GM12875 (cell line): ENCODE results near the gene SEMA3E.
A peak's percentile ranks its signal among the peaks of the same experiment; 100 is the strongest.

ENCODE experiments used
- H3K4me3 ChIP-seq: one replicate; pipeline ENCODE4 v1.5.1; 2011; ENCODE audit warnings: low read depth, low read length, control low read depth
- TF ChIP-seq, protein P1 (sequence below): IDR thresholded peaks from 2 replicates; pipeline ENCODE4 v1.5.1; 2011; ENCODE audit warnings: low read depth, mild to moderate bottlenecking, control low read depth, inconsistent platforms, low read length, moderate library complexity, borderline replicate concordance; ENCODE audit not compliant: insufficient read depth

Gene SEMA3E

DNA sequence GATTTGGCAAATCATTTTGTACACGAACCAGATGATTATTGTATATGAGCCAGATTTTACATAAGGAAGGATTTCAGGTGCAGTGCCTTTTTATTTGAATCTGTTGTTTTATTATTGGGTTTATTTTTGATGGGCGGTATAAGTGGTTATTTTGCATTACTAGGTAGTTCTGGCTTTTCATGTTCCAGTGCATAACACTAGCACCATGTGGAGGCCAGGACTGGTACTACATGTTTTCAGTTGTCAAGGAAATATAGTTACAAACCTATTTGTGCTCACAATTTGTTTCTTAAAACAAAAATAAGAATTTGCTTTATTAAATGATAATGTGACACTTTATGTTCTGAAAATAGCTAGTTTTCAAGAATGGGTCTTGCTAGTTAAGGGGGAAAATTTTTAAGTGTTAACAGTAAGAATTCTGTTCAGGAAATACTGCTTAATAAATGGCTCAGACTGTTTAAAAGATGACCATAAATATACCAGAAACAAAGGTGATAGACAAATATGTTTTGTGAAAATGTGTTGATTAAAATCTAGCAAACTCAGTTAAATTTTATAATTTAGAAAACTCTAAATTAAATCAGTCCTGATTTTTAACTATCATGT is 7.1 kb upstream of the SEMA3E start:
- no peak overlapping the region for H3K4me3 ChIP-seq
- TF ChIP-seq, protein P1, sequence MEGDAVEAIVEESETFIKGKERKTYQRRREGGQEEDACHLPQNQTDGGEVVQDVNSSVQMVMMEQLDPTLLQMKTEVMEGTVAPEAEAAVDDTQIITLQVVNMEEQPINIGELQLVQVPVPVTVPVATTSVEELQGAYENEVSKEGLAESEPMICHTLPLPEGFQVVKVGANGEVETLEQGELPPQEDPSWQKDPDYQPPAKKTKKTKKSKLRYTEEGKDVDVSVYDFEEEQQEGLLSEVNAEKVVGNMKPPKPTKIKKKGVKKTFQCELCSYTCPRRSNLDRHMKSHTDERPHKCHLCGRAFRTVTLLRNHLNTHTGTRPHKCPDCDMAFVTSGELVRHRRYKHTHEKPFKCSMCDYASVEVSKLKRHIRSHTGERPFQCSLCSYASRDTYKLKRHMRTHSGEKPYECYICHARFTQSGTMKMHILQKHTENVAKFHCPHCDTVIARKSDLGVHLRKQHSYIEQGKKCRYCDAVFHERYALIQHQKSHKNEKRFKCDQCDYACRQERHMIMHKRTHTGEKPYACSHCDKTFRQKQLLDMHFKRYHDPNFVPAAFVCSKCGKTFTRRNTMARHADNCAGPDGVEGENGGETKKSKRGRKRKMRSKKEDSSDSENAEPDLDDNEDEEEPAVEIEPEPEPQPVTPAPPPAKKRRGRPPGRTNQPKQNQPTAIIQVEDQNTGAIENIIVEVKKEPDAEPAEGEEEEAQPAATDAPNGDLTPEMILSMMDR = peak; percentile 68; the same call in 1 of the 2 replicates

DNA sequence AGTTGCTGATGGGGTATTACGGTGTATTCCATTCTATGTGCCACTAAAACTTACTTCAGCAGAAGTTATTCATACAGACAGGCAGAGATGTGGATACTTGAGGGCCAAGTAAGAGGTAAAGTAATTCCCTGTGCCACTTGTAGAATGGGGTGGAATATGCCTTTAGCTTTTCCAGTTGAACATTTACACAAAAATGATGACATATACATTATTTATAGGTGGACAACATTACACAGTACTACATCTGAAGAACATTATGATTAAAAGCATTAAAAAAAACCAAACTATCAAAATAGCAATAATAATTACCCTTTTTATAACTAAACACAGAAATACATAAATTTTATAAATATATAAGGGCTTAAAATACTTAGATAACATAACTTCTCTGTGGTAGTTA is 3.5 kb upstream of the SEMA3E start:
- H3K4me3 ChIP-seq = no peak overlapping the region
- TF ChIP-seq, protein P1 = no peak

DNA sequence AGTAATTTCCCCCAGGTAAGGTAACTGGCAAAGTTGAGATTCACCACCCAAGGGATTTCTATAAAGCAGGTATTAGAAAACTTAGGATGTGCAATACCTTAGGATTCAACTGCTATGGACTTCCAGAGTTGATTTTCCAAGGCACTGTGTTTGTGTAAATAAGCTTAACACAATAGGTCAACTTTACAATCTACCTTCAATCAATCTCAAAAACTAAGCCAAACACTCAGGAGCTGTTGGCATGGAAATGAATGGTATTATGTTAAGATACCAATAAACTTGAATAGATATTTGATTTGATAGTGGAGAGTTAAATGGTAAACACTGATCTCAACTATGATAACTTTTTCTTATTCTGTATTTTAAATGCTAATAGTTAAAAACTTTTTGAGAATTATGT is 762 bp upstream of the SEMA3E start:
- TF ChIP-seq, protein P1 = no peak
- H3K4me3 ChIP-seq = no peak overlapping the region

DNA sequence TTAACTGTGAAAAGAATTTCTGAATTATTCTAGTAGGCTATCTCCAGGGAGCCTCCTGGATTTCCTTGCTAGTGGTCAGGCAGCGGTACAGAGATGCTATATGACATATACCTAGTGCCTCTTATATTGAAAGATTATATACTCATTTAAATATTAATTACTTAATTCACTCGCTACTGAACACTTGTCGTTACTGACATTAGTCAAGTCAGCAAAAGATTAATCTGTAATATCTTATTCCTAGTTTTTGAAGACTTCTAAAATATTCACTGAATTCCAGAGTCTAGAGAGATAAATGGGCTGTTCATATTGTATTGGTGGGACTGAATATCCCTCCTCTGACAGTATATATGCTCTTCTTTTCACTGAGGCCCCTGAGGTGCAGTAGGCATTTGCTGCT is 2.9 kb downstream of the SEMA3E start:
- H3K4me3 ChIP-seq = no peak overlapping the region
- TF ChIP-seq, protein P1 = no peak

DNA sequence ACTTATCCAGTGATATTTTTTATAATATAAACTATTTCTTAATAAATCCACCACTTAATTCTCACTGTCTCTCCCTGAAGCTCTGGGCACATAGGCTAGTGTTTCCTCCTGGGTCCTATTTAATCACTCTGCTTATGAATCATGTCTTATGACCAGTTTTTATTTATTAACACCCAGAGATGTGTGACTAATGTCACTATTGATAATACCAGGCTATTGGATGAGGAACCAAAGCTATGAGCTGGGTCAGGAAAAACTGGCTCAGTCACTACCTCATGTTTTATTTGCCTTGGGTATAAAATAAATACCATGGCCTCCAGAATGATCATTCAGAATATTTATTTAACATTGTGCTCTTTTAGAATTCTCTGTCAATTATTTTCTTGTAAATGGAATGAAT is 5.2 kb downstream of the SEMA3E start:
- H3K4me3 ChIP-seq = no peak overlapping the region

DNA sequence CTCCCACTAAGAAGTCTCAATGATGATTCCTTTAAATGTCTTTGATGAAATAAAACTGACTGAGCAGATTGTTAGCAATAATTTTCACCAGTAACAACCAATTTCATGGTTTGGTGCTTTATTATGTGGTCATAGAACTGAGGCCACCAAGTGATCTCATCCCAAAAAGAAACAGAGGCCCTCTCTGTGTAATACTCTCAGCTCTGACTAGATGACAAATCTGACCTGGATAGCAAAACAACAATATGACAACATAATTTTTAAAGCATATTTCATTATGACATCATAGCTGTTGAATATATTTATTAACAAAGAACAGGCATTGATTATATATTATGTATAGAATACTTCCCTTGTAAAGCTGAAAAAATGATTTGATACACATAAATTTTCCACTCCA is 5.9 kb downstream of the SEMA3E start:
- TF ChIP-seq, protein P1 = no peak
- H3K4me3 ChIP-seq = no peak overlapping the region

More for the DNA sequence above, 5.2 kb downstream of the SEMA3E start:
- TF ChIP-seq, protein P1 = no peak

DNA sequence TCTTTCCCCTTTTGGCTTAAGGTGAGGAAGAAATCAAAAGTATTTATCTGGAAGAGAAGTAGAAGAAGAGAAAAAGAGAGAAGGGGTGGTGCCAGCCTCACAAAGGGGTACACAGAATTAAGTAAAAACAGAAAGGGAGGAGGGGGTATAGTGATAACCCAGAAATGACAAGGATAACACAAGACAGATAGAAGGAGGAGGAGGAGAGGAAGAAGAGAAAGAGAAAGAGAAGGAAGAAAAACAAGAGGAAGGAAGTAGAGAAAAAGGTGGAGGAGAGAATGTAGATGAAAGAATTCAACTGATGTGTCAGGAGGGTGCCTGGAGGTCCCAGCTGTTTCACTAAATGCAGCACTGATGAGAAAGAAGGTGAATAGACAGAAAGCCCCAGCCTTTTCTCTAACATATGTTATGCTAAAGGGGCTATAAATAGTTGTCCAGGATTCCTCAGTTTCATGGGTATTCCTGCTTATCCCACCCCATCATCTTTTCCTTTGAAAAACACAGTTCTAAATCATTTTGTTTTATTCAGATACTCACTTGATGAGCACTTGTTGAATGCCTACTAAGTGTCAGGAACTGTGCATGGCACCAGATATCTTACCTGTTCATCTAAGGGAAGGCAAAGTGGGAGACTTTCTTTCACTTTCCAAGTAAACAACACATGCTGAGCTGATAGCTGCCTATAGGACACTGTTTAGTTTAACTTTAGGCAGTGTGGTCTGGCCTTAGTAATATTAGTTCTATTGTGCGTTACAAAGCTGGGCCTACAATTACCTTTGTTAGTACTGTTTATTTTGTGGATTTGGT is 8.0 kb downstream of the SEMA3E start:
- TF ChIP-seq, protein P1 = no peak
- no peak overlapping the region for H3K4me3 ChIP-seq
